ENCODE results near the gene DCAF11.

GRCh38 chr14:24160499-24160849, 45.9 kb downstream of the DCAF11 start:
- TF ChIP-seq POLR2A (IDR thresholded peaks at IDR 0.05; ENCODE audit: low read length): no peak
- TF ChIP-seq GATA1 (IDR thresholded peaks at IDR 0.05; ENCODE audit: low read depth, low read length): no peak

Measured in erythroblast (primary cell).